SK-N-MC (cell line): Measurements from ENCODE around the gene PHC1.

Experiments
- EZH2 ChIP-seq: fragments of 200-600 bp; sonication (generic); IDR thresholded peaks from one replicate; pipeline ENCODE4 v1.6.1; 2017; ENCODE audit warnings: antibody characterized with exemption
- FOXP2 ChIP-seq: optimal IDR thresholded peaks from 2 replicates; pipeline ENCODE3; 2011; ENCODE audit warnings: mild to moderate bottlenecking, moderate library complexity; ENCODE audit not compliant: insufficient read depth; ENCODE audit errors: extremely low read length, control extremely low read depth
- POLR2AphosphoS5 ChIP-seq: IDR thresholded peaks from 2 replicates; pipeline ENCODE4 v1.6.1; 2012; ENCODE audit warnings: mild to moderate bottlenecking, low read depth, low read length, borderline replicate concordance

DNA sequence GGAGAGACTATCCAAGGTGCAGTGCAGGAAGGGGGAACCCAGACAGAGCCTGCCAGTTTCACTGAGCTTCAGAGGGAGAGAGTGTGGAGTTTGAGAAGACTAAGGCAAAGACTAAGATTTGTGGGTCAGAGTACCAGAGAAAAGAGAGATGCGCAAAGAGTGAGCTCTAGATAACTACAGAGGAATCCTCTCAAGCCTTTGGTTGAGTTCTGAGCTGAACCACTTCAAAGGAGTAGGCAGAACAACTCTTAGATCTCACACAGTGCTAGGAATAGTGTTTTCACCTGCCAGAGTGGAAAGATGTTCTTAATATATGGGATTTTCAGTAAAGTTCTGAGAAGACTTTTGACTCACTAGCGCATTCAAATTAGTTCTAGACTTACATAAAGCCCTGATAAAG, 45.9 kb downstream of the PHC1 start:
- TF ChIP-seq EZH2 (no peak), POLR2AphosphoS5 (no peak), FOXP2 (no peak)
